ENCODE data around the gene CRYBA2. TPM values are rescaled to one million over a fixed set of nuclear protein-coding genes. Genes with fewer than 3 reads are reported as not detected.

Gene CRYBA2, protein sequence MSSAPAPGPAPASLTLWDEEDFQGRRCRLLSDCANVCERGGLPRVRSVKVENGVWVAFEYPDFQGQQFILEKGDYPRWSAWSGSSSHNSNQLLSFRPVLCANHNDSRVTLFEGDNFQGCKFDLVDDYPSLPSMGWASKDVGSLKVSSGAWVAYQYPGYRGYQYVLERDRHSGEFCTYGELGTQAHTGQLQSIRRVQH
- not detected for total RNA-seq

GRCh38 chr2:218993345-218994315 lies at the start of gene CRYBA2:
Gene CRYBA2, minus strand, starts transcription at chr2:218993422. Its CDS starts 246 bp downstream, at chr2:218993176.
- Mint-ChIP-seq H3K36me3 (no peaks in the 10 kb centered on the region), H3K4me1 (peaks cover 4% of the 10 kb centered on the region), H3K27ac (no peak within 1 kb of the TSS), H3K27me3 (peaks cover 90% of the 10 kb centered on the region), H3K4me3 (no peak within 1 kb of the TSS), H3K9me3 (no peaks in the 10 kb centered on the region)
- ATAC-seq (ENCODE audit: low read depth) (no peak), DNase-seq (no peak)
- POLR2A ChIA-PET, result no interaction called here

DNA sequence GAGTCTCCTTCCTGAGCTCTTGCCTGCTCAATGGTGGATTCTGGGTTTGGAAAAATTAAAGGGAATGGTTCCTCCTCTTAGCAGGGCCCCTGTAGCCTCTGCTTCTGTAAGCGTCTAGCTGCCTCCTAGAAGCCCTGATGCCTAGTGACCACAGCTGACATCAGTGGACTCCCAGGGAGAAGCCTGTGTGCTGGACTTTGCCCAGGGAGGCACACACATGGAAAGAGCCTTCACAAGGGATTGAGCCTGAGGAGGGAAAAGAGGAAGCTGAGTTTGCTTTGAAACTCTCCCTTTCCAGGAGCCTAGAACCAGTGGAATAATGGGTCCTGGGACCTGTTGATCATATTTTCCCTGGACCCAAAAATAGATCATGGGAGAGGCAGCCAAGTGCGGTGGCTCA lies 49.5 kb upstream of the CRYBA2 start:
- POLR2A ChIA-PET, result no interaction called here
- Mint-ChIP-seq H3K4me3 (no peak overlapping the region), H3K4me1 (peaks cover 4% of the 10 kb centered on the region), H3K36me3 (no peaks in the 10 kb centered on the region), H3K27ac (no peak overlapping the region), H3K27me3 (peaks cover 41% of the 10 kb centered on the region), H3K9me3 (no peaks in the 10 kb centered on the region)
- DNase-seq, result no peak
- ATAC-seq (ENCODE audit: low read depth), result no peak

DNA sequence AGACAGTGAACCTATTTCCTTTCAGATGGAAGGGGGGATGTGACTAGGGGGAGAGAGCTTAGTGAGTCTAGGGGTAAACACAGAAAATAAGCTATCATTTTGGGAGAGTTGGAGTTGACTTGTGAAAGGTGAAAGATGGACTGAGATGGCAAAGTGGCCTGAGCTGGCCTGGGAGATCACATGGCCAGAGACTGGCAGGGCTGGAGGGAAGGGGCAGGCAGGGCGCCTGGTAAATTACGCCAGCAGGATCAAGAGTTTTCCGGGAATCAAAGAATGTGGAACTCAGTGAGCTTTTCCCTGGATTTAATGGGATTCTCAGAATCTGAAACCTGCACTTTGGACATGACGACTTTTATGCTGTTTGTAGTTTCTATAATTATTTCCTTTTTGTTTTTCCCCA lies 48.9 kb upstream of the CRYBA2 start:
- ATAC-seq (ENCODE audit: low read depth), result no peak
- Mint-ChIP-seq H3K4me1 (peaks cover 4% of the 10 kb centered on the region), H3K9me3 (no peaks in the 10 kb centered on the region), H3K36me3 (no peaks in the 10 kb centered on the region), H3K4me3 (no peak overlapping the region), H3K27ac (no peak overlapping the region), H3K27me3 (peaks cover 39% of the 10 kb centered on the region)
- POLR2A ChIA-PET, result no interaction called here
- no peak for DNase-seq

DNA sequence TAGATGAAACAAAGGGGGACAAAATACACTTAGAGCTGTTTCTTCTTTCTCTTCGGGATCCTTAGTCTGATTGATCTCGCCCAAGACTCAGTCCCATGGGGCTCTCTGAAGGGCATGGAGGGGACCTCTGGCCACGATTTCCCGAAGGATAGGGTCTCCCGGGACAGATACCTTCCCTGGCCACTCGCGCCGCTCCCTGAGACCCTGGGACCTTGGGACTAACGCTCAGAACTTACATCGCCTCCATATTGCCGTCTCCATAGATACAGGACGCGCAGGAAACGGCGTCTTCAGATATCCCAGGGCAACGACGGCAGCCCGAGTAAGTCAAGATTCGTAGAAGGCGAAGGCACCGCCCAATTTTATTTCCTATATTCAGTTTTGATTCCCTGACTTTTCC lies 48.0 kb upstream of the CRYBA2 start, which contains the start of gene CFAP65:
CFAP65 (minus strand) TSS at position 265 of the 400 bp plus-strand sequence. CDS start 2,468 bp downstream, outside the sequence.
- POLR2A ChIA-PET, result no interaction called here

GRCh38 chr2:219038600-219038999 lies 45.4 kb upstream of the CRYBA2 start:
- peaks cover 49% of the 10 kb centered on the region for H3K27me3 Mint-ChIP-seq

More for the DNA sequence above, 48.0 kb upstream of the CRYBA2 start, which contains the start of gene CFAP65:
- no peak for DNase-seq
- ATAC-seq (ENCODE audit: low read depth), result no peak
- Mint-ChIP-seq H3K27me3 (peaks cover 35% of the 10 kb centered on the region), H3K9me3 (no peaks in the 10 kb centered on the region), H3K36me3 (no peaks in the 10 kb centered on the region), H3K27ac (no peak within 1 kb of the TSS), H3K4me1 (peaks cover 4% of the 10 kb centered on the region), H3K4me3 (peak within 1 kb of the TSS; percentile 1)

GRCh38 chr2:219037783-219038499 lies 44.7 kb upstream of the CRYBA2 start:
- POLR2A ChIA-PET, result no interaction called here
- ATAC-seq (ENCODE audit: low read depth) (no peak), DNase-seq (no peak)
- Mint-ChIP-seq H3K27me3 (peaks cover 49% of the 10 kb centered on the region), H3K36me3 (no peaks in the 10 kb centered on the region), H3K4me3 (no peak overlapping the region), H3K9me3 (no peaks in the 10 kb centered on the region), H3K4me1 (peaks cover 4% of the 10 kb centered on the region), H3K27ac (no peak overlapping the region)

More at GRCh38 chr2:219038600-219038999, 45.4 kb upstream of the CRYBA2 start:
- H3K4me1 Mint-ChIP-seq, result peaks cover 4% of the 10 kb centered on the region
- ATAC-seq (ENCODE audit: low read depth) (no peak), DNase-seq (no peak)
- no peak overlapping the region for H3K4me3 Mint-ChIP-seq
- no peaks in the 10 kb centered on the region for H3K36me3 Mint-ChIP-seq
- POLR2A ChIA-PET, result no interaction called here
- no peak overlapping the region for H3K27ac Mint-ChIP-seq
- no peaks in the 10 kb centered on the region for H3K9me3 Mint-ChIP-seq

DNA sequence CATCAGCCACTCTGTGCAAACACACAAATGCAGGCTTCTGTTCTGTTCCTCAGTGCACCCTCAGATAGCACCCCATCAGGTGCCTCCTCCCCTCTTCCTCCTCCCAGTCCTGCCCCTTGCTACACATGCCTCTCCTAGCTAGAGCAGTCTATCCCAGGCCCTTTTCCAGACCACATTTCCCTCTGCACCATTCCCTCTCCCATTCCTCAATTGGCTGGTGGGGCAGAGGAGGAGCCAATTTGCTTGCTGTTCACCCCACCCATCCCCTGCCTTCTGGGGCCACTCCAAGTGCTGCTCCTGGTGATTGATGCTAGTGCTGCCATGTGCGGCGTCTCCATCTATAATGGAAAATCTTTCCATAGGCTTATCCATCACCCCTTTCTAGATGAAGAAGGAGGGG lies 42.7 kb upstream of the CRYBA2 start:
- Mint-ChIP-seq H3K9me3 (no peaks in the 10 kb centered on the region), H3K27me3 (peaks cover 33% of the 10 kb centered on the region), H3K27ac (no peak overlapping the region), H3K4me1 (no peaks in the 10 kb centered on the region), H3K36me3 (no peaks in the 10 kb centered on the region), H3K4me3 (no peak overlapping the region)
- ATAC-seq (ENCODE audit: low read depth) (no peak), DNase-seq (no peak)
- POLR2A ChIA-PET, result no interaction called here

DNA sequence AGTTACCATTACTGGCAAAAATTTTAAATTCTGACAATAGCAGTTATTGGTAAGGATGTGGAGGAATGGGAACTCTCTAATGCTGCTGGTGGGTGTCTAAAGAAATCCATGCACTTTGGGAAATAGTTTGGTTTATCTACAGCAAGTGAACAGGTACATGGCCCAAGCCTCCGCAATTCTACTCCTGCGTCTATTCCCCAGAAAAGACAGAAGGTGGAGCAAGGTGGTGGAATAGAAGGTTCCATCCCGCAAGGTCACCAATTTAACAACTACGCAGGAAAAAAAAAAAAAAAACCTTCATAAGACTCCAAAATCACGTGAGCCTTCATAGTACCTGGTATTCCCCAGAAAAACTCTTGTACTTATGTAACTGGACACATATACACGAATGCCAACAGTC lies 41.6 kb upstream of the CRYBA2 start:
- POLR2A ChIA-PET, result no interaction called here
- H3K9me3 Mint-ChIP-seq, result no peaks in the 10 kb centered on the region
- ATAC-seq (ENCODE audit: low read depth) (no peak), DNase-seq (no peak)
- H3K4me3 Mint-ChIP-seq, result no peak overlapping the region
- H3K4me1 Mint-ChIP-seq, result no peaks in the 10 kb centered on the region
- H3K27me3 Mint-ChIP-seq, result peaks cover 28% of the 10 kb centered on the region
- H3K27ac Mint-ChIP-seq, result no peak overlapping the region
- H3K36me3 Mint-ChIP-seq, result no peaks in the 10 kb centered on the region

DNA sequence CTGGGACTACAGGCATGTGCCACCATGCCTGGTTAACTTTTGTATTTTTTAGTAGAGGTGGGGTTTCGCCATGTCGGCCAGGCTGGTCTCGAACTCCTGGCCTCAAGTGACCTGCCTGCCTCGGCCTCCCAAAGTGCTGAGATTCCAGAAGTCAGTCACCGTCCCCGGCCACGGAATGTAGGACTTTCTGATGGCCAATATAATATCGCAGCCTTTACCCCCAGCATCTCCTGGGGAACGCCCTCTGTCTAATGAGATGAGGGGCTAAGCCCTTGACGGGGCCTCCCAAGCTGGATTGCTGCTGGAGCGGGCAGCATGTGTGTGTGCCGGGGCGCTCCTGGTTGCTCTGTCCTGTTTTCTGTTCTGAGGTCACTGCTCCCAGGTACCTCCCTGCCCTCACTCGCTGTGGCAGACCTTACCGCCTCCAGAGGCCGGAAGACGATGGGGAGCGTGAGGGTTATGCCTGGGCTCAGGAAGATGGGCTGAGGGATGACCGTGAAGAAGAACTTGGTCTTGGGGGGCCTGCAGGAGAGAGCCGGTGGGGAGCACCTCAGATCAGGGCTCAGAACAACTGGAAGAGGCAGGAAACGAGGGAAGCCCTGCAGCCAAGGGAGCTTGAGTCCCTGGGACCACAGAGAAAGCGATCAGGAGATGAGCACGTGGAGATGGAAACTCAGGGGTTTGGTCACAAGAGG lies 39.0 kb upstream of the CRYBA2 start:
- Mint-ChIP-seq H3K4me3 (no peak overlapping the region), H3K27ac (no peak overlapping the region), H3K36me3 (no peaks in the 10 kb centered on the region), H3K4me1 (no peaks in the 10 kb centered on the region), H3K9me3 (no peaks in the 10 kb centered on the region), H3K27me3 (peaks cover 26% of the 10 kb centered on the region)
- DNase-seq, result no peak
- POLR2A ChIA-PET, result no interaction called here
- ATAC-seq (ENCODE audit: low read depth), result no peak

DNA sequence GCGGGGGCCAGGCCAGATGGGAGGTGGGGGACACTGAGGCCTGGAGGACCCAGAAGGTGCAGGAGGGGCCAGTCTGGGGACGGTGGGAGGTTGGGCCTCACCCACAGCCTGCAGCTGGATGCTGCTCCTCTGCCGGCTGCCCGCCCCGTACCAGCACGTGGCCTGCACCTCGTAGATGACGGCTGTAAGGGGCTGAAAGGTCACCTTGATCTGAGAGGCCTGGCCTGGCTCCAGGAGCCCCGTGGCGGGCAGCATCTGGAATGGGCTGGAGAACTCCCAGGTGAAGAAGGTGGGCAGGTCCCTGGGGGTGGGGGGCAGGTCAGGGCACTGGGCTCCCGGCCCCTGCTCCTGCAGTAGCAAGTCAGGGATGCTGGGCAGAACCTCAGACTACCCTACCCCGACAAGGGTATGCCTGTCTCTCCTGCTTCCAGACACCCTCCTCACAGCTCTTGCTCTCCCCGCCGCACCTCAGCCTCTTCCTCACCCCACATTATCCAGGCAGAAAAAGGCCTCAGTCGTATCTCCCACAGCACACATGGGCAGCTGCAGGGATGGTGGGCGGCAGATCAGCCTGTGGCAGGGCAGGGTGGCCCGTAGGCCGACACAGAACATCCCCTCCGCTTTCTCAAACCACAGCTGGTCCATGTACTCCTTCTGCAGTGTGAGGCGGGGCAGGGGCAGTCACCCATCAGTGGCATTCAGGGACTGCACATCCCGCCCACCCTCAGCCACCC lies 38.0 kb upstream of the CRYBA2 start:
- DNase-seq (no peak), ATAC-seq (ENCODE audit: low read depth) (no peak)
- Mint-ChIP-seq H3K27ac (no peak overlapping the region), H3K4me1 (no peaks in the 10 kb centered on the region), H3K27me3 (peaks cover 26% of the 10 kb centered on the region), H3K36me3 (no peaks in the 10 kb centered on the region), H3K9me3 (no peaks in the 10 kb centered on the region), H3K4me3 (no peak overlapping the region)
- POLR2A ChIA-PET, result no interaction called here

DNA sequence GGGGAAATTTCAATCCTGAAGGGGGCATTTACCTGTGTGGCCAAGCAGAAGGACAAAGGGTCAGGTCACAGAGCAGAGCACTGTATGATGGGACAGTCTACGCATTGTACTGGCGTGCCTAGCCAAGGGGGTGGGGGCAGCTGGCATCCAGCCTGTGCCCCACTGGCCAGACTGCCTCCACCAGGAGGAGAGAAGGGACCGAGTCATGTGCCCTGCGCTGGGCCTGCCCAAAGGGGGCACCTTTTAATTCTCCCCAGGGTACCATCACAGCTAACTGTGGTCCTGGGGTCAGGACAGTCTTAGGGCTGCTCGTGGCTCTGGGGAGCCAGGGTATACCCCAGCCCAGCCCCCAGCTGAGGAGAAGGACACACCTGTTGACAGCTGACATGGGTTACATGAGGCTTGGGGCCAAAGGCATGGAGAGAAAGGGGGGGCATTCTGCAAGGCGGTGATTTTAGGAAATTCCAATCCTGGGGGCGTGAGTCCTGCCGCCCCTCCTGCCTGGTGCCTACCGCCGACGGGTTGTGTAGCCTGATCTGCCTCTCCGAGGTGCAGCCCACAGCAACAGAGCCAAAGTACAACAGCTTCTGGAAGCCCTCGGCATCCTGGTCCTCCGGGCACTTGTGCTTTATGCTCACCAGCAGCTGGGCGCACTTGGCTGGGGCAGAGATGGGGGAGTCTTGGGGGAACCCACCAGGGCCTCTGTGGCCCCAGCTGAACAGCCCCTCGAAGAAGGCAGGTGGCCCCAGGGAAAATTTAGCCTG lies 37.1 kb upstream of the CRYBA2 start:
- Mint-ChIP-seq H3K27ac (no peak overlapping the region), H3K27me3 (peaks cover 24% of the 10 kb centered on the region), H3K9me3 (no peaks in the 10 kb centered on the region), H3K36me3 (no peaks in the 10 kb centered on the region), H3K4me3 (no peak overlapping the region), H3K4me1 (no peaks in the 10 kb centered on the region)
- POLR2A ChIA-PET, result no interaction called here
- DNase-seq (no peak), ATAC-seq (ENCODE audit: low read depth) (no peak)

GRCh38 chr2:219029829-219030165 lies 36.6 kb upstream of the CRYBA2 start:
- Mint-ChIP-seq H3K27ac (no peak overlapping the region), H3K27me3 (peaks cover 21% of the 10 kb centered on the region), H3K4me1 (no peaks in the 10 kb centered on the region), H3K36me3 (no peaks in the 10 kb centered on the region), H3K9me3 (no peaks in the 10 kb centered on the region), H3K4me3 (no peak overlapping the region)
- POLR2A ChIA-PET, result no interaction called here
- ATAC-seq (ENCODE audit: low read depth) (peak; percentile 73), DNase-seq (peak; percentile 83)

Data from activated naive CD8-positive, alpha-beta T cell treated with anti-CD3 and anti-CD28 coated beads, Interleukin-2, amount 10 ng/mL, durations not matched to agents 7 days and 5 days (primary cell).